Activated B cell treated with CpG ODN at 0.5 μM for 24 hours (primary cell): Measurements from ENCODE around the gene CLEC9A. TPM values are rescaled to one million over a fixed set of nuclear protein-coding genes. Genes with fewer than 3 reads are reported as not detected.

Experiments
- ATAC-seq: fragments of 200-7000 bp; cut with Tn5 transposase; one replicate; pipeline ENCODE4 v1.10.0; 2021; ENCODE audit warnings: low read depth, mild to moderate bottlenecking, moderate library complexity
- CTCF ChIA-PET: fragments of 350-600 bp; sonication (Branson Sonifier 250); formaldehyde crosslinking; loops from one replicate; lab custom pipeline; 2021; ENCODE audit warnings: antibody characterized with exemption; lab: Charles Lee
- POLR2A ChIA-PET: fragments of 350-600 bp; sonication (Branson Sonifier 250); formaldehyde crosslinking; loops from one replicate; lab custom pipeline; 2021; ENCODE audit warnings: antibody characterized with exemption; lab: Charles Lee
- DNase-seq: peaks from one replicate; pipeline ENCODE4 v3.0.0; 2022
- H3K27ac Mint-ChIP-seq: one replicate; pipeline ENCODE4 v1.8.0; 2020; ENCODE audit warnings: mixed read lengths
- H3K27me3 Mint-ChIP-seq: one replicate; pipeline ENCODE4 v1.8.0; 2021; ENCODE audit warnings: mixed read lengths
- H3K36me3 Mint-ChIP-seq: one replicate; pipeline ENCODE4 v1.8.0; 2021; ENCODE audit warnings: low read depth, mixed read lengths
- H3K4me1 Mint-ChIP-seq: one replicate; pipeline ENCODE4 v1.8.0; 2021; ENCODE audit warnings: mixed read lengths
- H3K4me3 Mint-ChIP-seq: one replicate; pipeline ENCODE4 v1.8.0; 2020; ENCODE audit warnings: mild to moderate bottlenecking, mixed read lengths
- H3K9me3 Mint-ChIP-seq: one replicate; pipeline ENCODE4 v1.8.0; 2020; ENCODE audit warnings: mixed read lengths
- CTCF ChIP-seq: fragments of 200-600 bp; IDR thresholded peaks from one replicate; pipeline ENCODE4 v1.8.0; 2022; ENCODE audit warnings: antibody characterized with exemption, mild to moderate bottlenecking
- intact Hi-C: fragments of 100-400 bp; cut with micrococcal nuclease; formaldehyde crosslinking; loops from one replicate; pipeline ENCODE4 v1.15.1; 2024
- total RNA-seq: library from RNA; stranded (reverse); gene quantifications from 2 replicates; pipeline ENCODE4 v1.2.3, GENCODE V29; 2022

Gene CLEC9A
- total RNA-seq, 1 donor from 2014 or later: not detected

GRCh38 chr12:10082117-10082874 lies 51.8 kb downstream of the CLEC9A start:
- H3K27ac Mint-ChIP-seq: no peak overlapping the region
- H3K36me3 Mint-ChIP-seq: no peaks in the 10 kb centered on the region
- no peak for ATAC-seq
- H3K4me3 Mint-ChIP-seq: no peak overlapping the region
- peaks cover 4% of the 10 kb centered on the region for H3K4me1 Mint-ChIP-seq
- ChIA-PET CTCF (no interaction called here), POLR2A (no interaction called here)
- peaks cover 16% of the 10 kb centered on the region for H3K9me3 Mint-ChIP-seq
- intact Hi-C loops: no loop called here
- H3K27me3 Mint-ChIP-seq: peaks cover 19% of the 10 kb centered on the region
- TF ChIP-seq CTCF: no peak
- no peak for DNase-seq

- no peak for DNase-seq
- H3K36me3 Mint-ChIP-seq: no peaks in the 10 kb centered on the region
- ChIA-PET CTCF (no interaction called here), POLR2A (no interaction called here)
- intact Hi-C loops: no loop called here
- TF ChIP-seq CTCF: no peak
- no peak overlapping the region for H3K27ac Mint-ChIP-seq
- no peaks in the 10 kb centered on the region for H3K4me1 Mint-ChIP-seq
- peaks cover 15% of the 10 kb centered on the region for H3K27me3 Mint-ChIP-seq
- ATAC-seq: no peak
- no peak overlapping the region for H3K4me3 Mint-ChIP-seq
- H3K9me3 Mint-ChIP-seq: peaks cover 16% of the 10 kb centered on the region
Measured at GRCh38 chr12:10084733-10085132, 54.3 kb downstream of the CLEC9A start.

GRCh38 chr12:10086387-10086786 lies 55.9 kb downstream of the CLEC9A start:
- Mint-ChIP-seq H3K9me3 (peaks cover 16% of the 10 kb centered on the region), H3K4me3 (no peak overlapping the region), H3K4me1 (no peaks in the 10 kb centered on the region), H3K27ac (no peak overlapping the region), H3K36me3 (no peaks in the 10 kb centered on the region), H3K27me3 (peaks cover 9% of the 10 kb centered on the region)
- no peak for TF ChIP-seq CTCF
- ATAC-seq (no peak), DNase-seq (no peak)
- intact Hi-C loops: no loop called here
- ChIA-PET POLR2A (no interaction called here), CTCF (no interaction called here)

- intact Hi-C loops: no loop called here
- no peaks in the 10 kb centered on the region for H3K36me3 Mint-ChIP-seq
- peaks cover 11% of the 10 kb centered on the region for H3K9me3 Mint-ChIP-seq
- H3K4me3 Mint-ChIP-seq: no peak overlapping the region
- DNase-seq: no peak
- H3K27ac Mint-ChIP-seq: no peak overlapping the region
- POLR2A ChIA-PET: no interaction called here
- no peaks in the 10 kb centered on the region for H3K4me1 Mint-ChIP-seq
- TF ChIP-seq CTCF: no peak
- no peak for ATAC-seq
- peaks cover 2% of the 10 kb centered on the region for H3K27me3 Mint-ChIP-seq
- CTCF ChIA-PET: no interaction called here
Measured at GRCh38 chr12:10088031-10088430, 57.5 kb downstream of the CLEC9A start.

GRCh38 chr12:10088955-10089900 lies 58.7 kb downstream of the CLEC9A start:
- Mint-ChIP-seq H3K27me3 (peaks cover under 1% of the 10 kb centered on the region), H3K9me3 (peaks cover 5% of the 10 kb centered on the region), H3K4me3 (no peak overlapping the region), H3K36me3 (no peaks in the 10 kb centered on the region), H3K4me1 (no peaks in the 10 kb centered on the region), H3K27ac (no peak overlapping the region)
- TF ChIP-seq CTCF: no peak
- CTCF ChIA-PET: no interaction called here
- intact Hi-C loops: no loop called here
- POLR2A ChIA-PET: no interaction called here
- DNase-seq: no peak
- ATAC-seq: no peak
